ENCODE results near the gene ZNF248.
"Not testable (repeated sequence)": the region's sequence is repeated elsewhere in the genome, so short reads cannot be mapped to it uniquely, and the experiment has no call there.

The ZNF248 gene

DNA sequence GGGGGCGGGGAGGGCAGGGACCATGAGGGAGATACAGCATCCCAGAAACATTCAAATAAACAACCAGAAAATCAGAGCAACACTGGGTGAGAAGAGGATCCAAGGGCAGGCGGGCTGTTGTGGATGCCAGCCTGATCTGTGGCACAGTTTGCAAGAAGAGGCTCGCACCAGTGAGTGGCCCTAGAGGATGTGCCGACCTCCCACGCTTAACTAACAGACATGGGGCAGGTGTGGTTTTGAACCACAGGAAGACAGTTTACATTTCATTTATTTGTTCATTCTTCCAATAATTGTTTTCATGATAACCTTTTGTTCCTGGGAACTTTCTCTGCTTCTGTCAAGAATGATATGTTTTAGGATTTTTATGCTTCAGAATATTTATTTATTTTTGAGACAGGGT, 115.6 kb downstream of the ZNF248 start:
- no peak for ATAC-seq
- TF ChIP-seq TOX (CRISPR knock-in tag; IDR thresholded peaks at IDR 0.05; ENCODE audit: borderline replicate concordance) (no peak), TCF4 (CRISPR knock-in tag; IDR thresholded peaks at IDR 0.05; ENCODE audit: borderline replicate concordance) (no peak), OSR1 (CRISPR knock-in tag; IDR thresholded peaks at IDR 0.05) (no peak), SNAI2 (CRISPR knock-in tag; IDR thresholded peaks at IDR 0.05) (no peak)
- TF ChIP-seq, protein P1, sequence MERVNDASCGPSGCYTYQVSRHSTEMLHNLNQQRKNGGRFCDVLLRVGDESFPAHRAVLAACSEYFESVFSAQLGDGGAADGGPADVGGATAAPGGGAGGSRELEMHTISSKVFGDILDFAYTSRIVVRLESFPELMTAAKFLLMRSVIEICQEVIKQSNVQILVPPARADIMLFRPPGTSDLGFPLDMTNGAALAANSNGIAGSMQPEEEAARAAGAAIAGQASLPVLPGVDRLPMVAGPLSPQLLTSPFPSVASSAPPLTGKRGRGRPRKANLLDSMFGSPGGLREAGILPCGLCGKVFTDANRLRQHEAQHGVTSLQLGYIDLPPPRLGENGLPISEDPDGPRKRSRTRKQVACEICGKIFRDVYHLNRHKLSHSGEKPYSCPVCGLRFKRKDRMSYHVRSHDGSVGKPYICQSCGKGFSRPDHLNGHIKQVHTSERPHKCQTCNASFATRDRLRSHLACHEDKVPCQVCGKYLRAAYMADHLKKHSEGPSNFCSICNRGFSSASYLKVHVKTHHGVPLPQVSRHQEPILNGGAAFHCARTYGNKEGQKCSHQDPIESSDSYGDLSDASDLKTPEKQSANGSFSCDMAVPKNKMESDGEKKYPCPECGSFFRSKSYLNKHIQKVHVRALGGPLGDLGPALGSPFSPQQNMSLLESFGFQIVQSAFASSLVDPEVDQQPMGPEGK (CRISPR knock-in tag; IDR thresholded peaks at IDR 0.05; ENCODE audit: borderline replicate concordance): no peak
- TF ChIP-seq, protein P2, sequence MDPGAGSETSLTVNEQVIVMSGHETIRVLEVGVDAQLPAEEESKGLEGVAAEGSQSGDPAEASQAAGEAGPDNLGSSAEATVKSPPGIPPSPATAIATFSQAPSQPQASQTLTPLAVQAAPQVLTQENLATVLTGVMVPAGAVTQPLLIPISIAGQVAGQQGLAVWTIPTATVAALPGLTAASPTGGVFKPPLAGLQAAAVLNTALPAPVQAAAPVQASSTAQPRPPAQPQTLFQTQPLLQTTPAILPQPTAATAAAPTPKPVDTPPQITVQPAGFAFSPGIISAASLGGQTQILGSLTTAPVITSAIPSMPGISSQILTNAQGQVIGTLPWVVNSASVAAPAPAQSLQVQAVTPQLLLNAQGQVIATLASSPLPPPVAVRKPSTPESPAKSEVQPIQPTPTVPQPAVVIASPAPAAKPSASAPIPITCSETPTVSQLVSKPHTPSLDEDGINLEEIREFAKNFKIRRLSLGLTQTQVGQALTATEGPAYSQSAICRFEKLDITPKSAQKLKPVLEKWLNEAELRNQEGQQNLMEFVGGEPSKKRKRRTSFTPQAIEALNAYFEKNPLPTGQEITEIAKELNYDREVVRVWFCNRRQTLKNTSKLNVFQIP (CRISPR knock-in tag; IDR thresholded peaks at IDR 0.05; ENCODE audit: borderline replicate concordance, low read depth): no peak
- TF ChIP-seq, protein P3, sequence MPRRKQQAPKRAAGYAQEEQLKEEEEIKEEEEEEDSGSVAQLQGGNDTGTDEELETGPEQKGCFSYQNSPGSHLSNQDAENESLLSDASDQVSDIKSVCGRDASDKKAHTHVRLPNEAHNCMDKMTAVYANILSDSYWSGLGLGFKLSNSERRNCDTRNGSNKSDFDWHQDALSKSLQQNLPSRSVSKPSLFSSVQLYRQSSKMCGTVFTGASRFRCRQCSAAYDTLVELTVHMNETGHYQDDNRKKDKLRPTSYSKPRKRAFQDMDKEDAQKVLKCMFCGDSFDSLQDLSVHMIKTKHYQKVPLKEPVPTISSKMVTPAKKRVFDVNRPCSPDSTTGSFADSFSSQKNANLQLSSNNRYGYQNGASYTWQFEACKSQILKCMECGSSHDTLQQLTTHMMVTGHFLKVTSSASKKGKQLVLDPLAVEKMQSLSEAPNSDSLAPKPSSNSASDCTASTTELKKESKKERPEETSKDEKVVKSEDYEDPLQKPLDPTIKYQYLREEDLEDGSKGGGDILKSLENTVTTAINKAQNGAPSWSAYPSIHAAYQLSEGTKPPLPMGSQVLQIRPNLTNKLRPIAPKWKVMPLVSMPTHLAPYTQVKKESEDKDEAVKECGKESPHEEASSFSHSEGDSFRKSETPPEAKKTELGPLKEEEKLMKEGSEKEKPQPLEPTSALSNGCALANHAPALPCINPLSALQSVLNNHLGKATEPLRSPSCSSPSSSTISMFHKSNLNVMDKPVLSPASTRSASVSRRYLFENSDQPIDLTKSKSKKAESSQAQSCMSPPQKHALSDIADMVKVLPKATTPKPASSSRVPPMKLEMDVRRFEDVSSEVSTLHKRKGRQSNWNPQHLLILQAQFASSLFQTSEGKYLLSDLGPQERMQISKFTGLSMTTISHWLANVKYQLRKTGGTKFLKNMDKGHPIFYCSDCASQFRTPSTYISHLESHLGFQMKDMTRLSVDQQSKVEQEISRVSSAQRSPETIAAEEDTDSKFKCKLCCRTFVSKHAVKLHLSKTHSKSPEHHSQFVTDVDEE (CRISPR knock-in tag; IDR thresholded peaks at IDR 0.05): no peak

DNA sequence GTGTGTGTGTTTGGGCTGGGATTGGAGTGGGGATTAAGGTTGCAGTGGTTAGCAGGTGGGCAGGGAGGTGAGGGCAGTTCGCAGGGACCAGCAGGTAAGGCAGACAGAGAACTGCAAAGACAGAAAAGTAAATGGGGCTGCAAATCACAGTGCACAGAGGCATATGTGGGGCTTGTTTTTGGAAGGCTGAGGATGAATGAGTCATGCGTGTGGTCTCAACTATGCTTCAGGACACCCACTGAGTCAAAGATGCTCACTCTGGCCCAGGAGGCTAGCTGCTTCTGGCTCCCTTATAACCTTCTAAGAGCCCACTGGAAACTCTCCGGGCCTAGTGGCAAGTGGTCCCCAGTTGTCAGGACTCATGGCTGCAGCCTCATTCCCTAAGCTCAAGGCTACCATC, 118.2 kb downstream of the ZNF248 start:
- TF ChIP-seq OSR1 (CRISPR knock-in tag; IDR thresholded peaks at IDR 0.05) (no peak), ESRRG (CRISPR knock-in tag; IDR thresholded peaks at IDR 0.05) (no peak), ZNF565 (CRISPR knock-in tag; conservative IDR thresholded peaks at IDR 0.05; ENCODE audit: low read depth) (no peak), SNAI2 (CRISPR knock-in tag; IDR thresholded peaks at IDR 0.05) (no peak), ARNTL (CRISPR knock-in tag; IDR thresholded peaks at IDR 0.05; ENCODE audit: borderline replicate concordance, low read depth) (no peak), RARB (CRISPR knock-in tag; IDR thresholded peaks at IDR 0.05) (no peak), GLIS3 (CRISPR knock-in tag; IDR thresholded peaks at IDR 0.05) (no peak), PPARA (CRISPR knock-in tag; IDR thresholded peaks at IDR 0.05; ENCODE audit: borderline replicate concordance) (no peak)
- TF ChIP-seq, protein P2 (CRISPR knock-in tag; IDR thresholded peaks at IDR 0.05; ENCODE audit: borderline replicate concordance, low read depth): no peak
- TF ChIP-seq, protein P3 (CRISPR knock-in tag; IDR thresholded peaks at IDR 0.05): no peak
- TF ChIP-seq, protein P4, sequence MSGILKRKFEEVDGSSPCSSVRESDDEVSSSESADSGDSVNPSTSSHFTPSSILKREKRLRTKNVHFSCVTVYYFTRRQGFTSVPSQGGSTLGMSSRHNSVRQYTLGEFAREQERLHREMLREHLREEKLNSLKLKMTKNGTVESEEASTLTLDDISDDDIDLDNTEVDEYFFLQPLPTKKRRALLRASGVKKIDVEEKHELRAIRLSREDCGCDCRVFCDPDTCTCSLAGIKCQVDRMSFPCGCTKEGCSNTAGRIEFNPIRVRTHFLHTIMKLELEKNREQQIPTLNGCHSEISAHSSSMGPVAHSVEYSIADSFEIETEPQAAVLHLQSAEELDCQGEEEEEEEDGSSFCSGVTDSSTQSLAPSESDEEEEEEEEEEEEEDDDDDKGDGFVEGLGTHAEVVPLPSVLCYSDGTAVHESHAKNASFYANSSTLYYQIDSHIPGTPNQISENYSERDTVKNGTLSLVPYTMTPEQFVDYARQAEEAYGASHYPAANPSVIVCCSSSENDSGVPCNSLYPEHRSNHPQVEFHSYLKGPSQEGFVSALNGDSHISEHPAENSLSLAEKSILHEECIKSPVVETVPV (CRISPR knock-in tag; IDR thresholded peaks at IDR 0.05): no peak

DNA sequence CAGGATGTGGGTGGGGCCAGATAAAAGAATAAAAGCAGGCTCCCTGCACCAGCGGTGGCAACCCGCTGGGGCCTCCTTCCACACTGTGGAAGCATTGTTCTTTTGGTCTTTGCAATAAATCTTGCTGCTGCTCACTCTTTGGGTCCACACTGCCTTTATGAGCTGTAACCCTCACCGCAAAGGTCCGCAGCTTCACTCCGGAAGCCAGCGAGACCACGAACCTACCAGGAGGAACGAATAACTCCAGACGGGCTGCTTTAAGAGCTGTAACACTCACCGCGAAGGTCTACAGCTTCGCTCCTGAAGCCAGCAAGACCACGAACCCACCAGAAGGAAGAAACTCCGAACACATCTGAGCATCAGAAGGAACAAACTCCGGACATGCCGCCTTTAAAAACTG, 119.2 kb downstream of the ZNF248 start:
- ATAC-seq: not testable (repeated sequence)

More for the DNA sequence above, 118.2 kb downstream of the ZNF248 start:
- ATAC-seq: no peak
